Thyroid gland (tissue), 4 donors: ENCODE measurements around the gene FARP2.

Experiments used
- CTCF ChIP-seq, 6 experiments: fragments of 200-600 bp in 3 of 6; fragments of 450-650 bp in 3 of 6; sonication (generic) in 3 of 6; IDR thresholded peaks; one replicate each; pipeline ENCODE4 v1.5.1; 2016 to 2019; ENCODE audit warnings: antibody characterized with exemption in 6 of 6, mild to moderate bottlenecking in 2 of 6, inconsistent platforms in 1 of 6, moderate library complexity in 1 of 6
- POLR2A ChIP-seq, 2 donors: fragments of 450-650 bp; IDR thresholded peaks; one replicate each; pipeline ENCODE4 v1.6.1; 2017; ENCODE audit warnings: antibody characterized with exemption in 2 of 2, mild to moderate bottlenecking in 2 of 2, moderate library complexity in 1 of 2

GRCh38 chr2:241501551-241501950 is 145.5 kb downstream of the FARP2 start:
- TF ChIP-seq CTCF (IDR thresholded peaks at IDR 0.05): no peak
- no peak for TF ChIP-seq POLR2A (IDR thresholded peaks at IDR 0.05)
